ENCODE measurements around the gene HIPK4.

DNA sequence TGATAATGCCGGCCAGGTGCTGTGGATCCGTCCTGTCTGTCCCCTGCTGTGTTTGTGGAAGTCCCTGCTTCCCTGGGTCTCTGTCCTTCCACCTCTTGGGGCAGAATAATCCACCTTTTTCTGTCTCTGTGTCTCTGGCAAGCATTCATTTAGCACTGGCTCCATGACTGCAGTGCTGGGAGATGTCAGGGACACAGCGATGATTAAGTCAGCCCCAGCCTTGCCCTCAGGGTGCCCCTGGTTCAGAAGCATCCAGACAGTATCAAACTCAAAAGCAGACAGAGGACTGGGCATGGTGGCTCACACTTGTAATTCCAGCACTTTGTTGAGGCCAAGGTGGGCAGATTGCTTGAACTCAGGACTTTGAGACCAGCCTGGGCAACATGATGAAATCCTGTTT is 1.5 kb downstream of the HIPK4 start:
- TF ChIP-seq, protein P1, sequence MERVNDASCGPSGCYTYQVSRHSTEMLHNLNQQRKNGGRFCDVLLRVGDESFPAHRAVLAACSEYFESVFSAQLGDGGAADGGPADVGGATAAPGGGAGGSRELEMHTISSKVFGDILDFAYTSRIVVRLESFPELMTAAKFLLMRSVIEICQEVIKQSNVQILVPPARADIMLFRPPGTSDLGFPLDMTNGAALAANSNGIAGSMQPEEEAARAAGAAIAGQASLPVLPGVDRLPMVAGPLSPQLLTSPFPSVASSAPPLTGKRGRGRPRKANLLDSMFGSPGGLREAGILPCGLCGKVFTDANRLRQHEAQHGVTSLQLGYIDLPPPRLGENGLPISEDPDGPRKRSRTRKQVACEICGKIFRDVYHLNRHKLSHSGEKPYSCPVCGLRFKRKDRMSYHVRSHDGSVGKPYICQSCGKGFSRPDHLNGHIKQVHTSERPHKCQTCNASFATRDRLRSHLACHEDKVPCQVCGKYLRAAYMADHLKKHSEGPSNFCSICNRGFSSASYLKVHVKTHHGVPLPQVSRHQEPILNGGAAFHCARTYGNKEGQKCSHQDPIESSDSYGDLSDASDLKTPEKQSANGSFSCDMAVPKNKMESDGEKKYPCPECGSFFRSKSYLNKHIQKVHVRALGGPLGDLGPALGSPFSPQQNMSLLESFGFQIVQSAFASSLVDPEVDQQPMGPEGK (CRISPR knock-in tag; IDR thresholded peaks at IDR 0.05; ENCODE audit: borderline replicate concordance) = no peak
- TF ChIP-seq, protein P2, sequence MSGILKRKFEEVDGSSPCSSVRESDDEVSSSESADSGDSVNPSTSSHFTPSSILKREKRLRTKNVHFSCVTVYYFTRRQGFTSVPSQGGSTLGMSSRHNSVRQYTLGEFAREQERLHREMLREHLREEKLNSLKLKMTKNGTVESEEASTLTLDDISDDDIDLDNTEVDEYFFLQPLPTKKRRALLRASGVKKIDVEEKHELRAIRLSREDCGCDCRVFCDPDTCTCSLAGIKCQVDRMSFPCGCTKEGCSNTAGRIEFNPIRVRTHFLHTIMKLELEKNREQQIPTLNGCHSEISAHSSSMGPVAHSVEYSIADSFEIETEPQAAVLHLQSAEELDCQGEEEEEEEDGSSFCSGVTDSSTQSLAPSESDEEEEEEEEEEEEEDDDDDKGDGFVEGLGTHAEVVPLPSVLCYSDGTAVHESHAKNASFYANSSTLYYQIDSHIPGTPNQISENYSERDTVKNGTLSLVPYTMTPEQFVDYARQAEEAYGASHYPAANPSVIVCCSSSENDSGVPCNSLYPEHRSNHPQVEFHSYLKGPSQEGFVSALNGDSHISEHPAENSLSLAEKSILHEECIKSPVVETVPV (CRISPR knock-in tag; IDR thresholded peaks at IDR 0.05) = no peak
- no peak for TF ChIP-seq GLIS3 (CRISPR knock-in tag; IDR thresholded peaks at IDR 0.05)
